Mononuclear cell (primary cell): ENCODE measurements around the gene MEIOC. TPM values are rescaled to one million over a fixed set of nuclear protein-coding genes. Genes with fewer than 3 reads are reported as not detected.

ENCODE experiments used
- H3K27me3 ChIP-seq: 2 replicates; pipeline ENCODE4 v1.6.0; 2011; ENCODE audit warnings: low read length, control low read depth; ENCODE audit not compliant: insufficient read depth
- H3K4me1 ChIP-seq: 2 replicates; pipeline ENCODE4 v1.5.1; 2011; ENCODE audit warnings: mild to moderate bottlenecking, low read length, control low read depth; ENCODE audit not compliant: insufficient read depth
- H3K4me3 ChIP-seq: 2 replicates; pipeline ENCODE4 v1.5.1; 2011; ENCODE audit warnings: mild to moderate bottlenecking, low read length, moderate library complexity
- H3K9me3 ChIP-seq: 2 replicates; pipeline ENCODE4 v1.5.1; 2011; ENCODE audit warnings: low read depth, mild to moderate bottlenecking, control low read depth, low read length
- total RNA-seq: library from RNA; depleted of rRNA; stranded (reverse); fragments of >200 nt; gene quantifications from one replicate; pipeline ENCODE4 v1.2.3, GENCODE V29; 2012

MEIOC gene
- total RNA-seq, 1 donor, result not detected

DNA sequence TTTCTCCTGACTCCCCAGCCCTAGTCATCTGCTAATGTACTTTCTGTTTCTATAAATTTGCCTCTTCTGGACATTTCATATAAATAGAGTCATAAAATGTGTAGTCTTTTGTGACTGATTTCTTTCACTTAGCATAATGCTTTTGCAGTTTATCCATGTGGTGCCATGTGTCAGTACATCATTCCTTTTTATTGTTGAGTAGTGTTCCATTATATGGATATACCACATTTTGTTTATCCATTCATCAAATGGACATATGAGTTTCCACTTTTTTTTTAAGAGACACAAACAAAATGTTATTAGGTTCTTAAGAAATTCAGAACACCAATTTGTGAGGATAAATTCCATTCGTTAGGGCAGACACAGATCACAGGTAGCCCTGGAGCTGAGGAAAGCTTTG, 63.2 kb downstream of the MEIOC start:
- Histone ChIP-seq H3K9me3 (no peaks in the 10 kb centered on the region), H3K27me3 (no peaks in the 10 kb centered on the region), H3K4me1 (no peaks in the 10 kb centered on the region), H3K4me3 (no peak overlapping the region)

DNA sequence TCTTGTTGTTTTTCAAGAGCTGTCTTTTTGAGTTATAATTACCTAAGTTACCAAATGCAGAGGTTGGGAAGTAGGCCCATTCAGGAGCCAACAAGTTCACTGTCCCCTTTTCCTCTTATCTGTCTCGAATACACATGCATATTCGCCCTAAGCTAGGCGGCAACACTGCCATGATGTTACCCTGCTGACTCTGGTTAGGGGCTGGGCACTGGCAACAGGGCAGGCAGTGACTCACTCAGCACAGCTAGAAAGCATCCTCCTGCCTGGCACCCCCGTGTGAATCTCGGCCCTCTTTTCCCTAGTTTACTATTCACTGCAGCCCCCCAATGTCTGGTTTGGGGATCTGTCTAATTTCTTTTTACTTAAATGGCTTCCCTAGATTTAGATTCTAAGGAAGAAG, 66.0 kb downstream of the MEIOC start:
- no peaks in the 10 kb centered on the region for H3K9me3 ChIP-seq
- H3K4me1 ChIP-seq, result no peaks in the 10 kb centered on the region
- no peak overlapping the region for H3K4me3 ChIP-seq
- H3K27me3 ChIP-seq, result no peaks in the 10 kb centered on the region

Other genes starting within 250 kb of the MEIOC start
- gene GPATCH8, start 153.1 kb upstream of the MEIOC start, total RNA-seq, result 72.9 TPM
- gene FZD2, start 99.0 kb upstream of the MEIOC start, total RNA-seq, result 0.84 TPM
- 28.4 TPM for gene CCDC43, start 33.3 kb downstream of the MEIOC start, total RNA-seq
- gene DBF4B, start 52.2 kb downstream of the MEIOC start, total RNA-seq, result 1.3 TPM
- gene ADAM11, start 102.5 kb downstream of the MEIOC start, total RNA-seq, result 0.21 TPM
- not detected for gene GJC1, start 173.8 kb downstream of the MEIOC start, total RNA-seq
- not detected for gene HIGD1B, start 191.4 kb downstream of the MEIOC start, total RNA-seq
- gene EFTUD2, start 243.0 kb downstream of the MEIOC start, total RNA-seq, result 132 TPM